GM18520 (cell line): ENCODE measurements around the gene GNB1L.
"Not testable (repeated sequence)": the region's sequence is repeated elsewhere in the genome, so short reads cannot be mapped to it uniquely, and the experiment has no call there.

ENCODE experiments used
- ATAC-seq: cut with Tn5 transposase; IDR thresholded peaks from one replicate; pipeline ENCODE4 v1.9.1; 2021; ENCODE audit not compliant: unreplicated experiment

The GNB1L gene

DNA sequence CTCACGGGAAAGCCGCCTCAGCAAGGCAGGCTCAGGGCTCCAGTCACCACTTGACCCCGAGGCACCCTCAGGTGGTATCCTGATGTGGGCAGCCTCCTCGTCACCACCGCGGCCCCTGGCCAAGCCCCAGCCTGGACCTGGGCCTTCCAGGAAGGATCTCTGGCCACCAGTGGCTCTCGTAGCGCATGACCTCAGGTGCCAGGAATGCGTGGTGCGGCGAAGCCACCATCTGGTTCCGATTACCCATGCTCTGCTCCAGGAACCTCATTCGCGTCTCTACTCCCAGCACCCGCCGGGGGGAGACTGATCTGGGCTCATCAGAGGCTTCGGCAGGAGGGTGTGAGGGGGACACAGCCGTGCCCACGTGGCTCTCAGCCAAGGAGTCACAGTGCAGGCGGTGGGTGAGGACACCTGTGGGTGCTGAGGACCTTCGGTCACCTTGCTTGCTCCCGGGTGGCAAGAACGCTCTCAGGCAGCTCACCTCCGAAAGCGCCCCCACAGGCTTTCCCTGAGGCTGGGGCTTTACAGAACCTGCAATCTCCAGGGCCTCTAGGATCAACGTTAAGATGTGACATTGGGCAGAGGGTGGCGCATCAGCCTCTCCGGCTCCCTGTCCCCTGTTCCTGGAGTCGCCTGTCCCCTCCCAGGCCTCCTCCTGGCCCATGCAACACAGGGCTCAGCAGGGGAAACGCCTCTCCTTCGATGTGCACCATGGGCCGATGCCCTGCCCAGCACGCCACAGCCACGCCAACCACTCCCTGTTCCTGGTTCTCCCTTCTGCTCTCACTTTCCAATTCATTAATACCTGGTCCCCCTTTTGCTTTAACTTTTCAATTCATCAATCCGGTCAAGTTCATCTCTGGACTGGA is 55.1 kb downstream of the GNB1L start:
- no peak for ATAC-seq

DNA sequence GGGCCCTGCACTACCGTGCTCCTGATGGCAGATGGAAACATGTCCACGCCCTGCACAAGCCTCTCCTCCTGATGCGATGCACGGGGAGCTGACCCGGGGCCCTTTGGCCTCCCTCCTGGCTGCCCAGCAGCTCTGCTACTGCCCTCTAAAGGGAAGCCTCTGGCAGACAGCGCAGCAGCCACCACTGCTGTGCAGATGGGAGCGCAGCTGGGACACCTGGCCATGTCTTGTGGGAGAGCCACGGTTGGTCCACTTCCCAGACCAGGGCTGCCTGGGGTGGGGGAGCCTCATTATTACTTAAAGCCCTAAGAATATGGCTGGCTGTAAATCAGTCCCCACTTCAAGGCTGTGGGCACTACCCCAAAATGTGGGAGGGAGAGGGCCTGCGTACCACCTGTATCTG is 55.8 kb downstream of the GNB1L start:
- ATAC-seq, result no peak

DNA sequence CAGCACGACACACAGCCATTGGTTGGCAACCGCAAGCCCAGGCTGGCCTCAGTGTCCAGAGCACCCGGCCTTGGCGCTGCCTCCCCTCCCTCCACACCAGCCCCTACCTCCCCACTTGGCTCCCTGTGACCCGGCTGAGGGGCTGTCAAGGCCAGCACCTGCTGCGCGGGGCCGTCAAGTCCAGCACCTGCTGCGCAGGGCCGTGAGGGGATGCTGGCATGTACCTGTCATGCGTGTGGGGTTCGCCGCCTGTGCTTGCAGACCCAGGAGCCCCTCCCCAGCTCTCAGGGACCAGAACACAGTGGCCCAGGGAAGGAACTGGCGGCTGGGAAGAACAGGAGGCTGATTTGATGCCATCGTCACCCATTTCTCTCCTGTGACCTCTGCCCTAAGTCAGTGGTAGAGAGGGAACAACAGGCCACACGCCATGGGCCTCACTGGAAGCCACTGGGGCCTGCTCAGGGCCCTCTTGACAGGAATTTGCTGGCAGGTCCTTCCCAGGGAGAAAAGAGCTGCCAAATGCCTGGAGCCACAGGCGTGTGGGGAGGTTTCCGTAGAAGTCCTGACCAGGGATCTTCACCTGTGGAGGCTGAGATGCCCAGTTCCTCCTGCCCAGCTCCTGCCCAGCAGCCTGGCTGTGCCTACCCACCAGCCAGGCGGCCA is 56.5 kb downstream of the GNB1L start:
- no peak for ATAC-seq

DNA sequence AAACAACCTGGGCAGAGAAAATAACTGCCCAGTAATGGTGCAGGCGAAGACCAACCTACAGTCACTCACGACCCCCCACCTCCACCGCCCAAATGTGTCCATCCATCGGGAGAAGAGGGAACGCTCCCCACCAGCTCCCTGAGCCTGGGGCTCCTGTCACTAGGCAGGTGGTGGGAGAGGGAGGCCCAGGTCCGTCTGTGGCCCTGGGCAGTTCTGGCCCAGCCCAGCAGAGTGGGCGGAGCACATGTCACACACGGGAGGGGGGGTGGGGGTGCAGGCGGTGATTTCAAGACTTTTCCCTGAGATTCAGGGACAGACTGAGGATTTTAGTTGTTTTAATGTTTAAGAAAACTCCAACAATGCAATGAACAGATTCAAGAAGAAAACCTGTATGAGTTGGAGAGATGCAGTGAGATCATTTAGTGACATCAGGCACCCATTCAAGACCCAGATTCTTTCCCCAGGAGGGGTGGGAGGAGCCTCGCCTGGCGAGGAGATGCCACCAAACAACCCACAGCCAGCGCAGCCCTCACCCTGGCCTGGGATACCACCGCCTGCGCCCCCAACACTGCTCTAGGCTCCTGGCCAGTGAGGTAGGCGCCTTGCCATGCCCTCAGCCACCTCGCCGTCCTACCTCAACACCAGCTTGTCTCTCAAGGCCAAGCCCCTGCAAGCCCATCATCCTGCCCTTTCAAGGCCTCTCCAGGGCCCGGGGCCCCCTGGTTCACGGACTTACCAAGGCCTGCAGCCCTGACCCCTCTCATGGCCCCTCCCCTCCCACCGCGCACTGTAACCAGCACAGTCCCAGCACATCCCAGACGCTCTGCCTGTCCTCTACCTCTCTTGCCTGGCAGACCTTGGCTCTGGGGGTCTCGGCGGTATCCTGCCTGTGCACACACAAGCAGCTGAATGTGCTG is 57.3 kb downstream of the GNB1L start:
- ATAC-seq, result no peak

DNA sequence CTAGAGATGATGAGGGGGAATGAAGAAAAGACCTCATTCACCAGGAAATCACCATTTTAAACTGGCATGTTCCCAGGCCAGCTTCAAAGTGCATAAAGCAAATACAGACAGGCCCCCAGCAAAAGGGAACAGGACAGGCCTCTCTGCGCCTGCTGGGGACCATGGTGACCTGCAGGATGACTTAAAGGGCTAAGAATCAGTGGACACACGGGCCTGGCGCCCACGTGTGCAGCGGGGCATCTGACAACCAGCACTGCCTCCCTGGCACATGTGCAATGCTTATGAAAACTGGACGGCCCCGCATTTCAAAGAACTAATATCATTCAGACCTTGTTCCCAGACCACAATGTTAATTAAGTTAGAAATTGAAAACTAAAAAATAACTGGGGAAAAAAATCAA is 58.5 kb downstream of the GNB1L start:
- ATAC-seq, result no peak

DNA sequence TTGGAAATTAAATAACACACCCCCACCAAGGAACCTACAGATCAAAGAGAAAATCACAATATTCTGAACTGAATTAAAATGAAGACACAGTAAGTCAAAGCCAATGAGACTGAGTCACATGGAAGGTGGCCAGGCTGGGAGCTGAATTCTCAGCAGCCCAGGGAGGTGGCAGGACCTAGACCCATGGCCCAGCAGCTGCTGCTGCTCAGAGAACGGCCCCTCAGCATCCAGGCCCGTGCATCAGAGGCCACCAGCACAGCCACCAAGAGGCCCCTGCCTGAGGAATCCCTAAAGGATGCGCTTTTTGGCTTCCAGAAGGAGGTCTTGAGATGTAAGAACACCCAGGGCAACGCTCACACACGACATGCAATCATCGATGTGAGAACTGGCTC is 59.1 kb downstream of the GNB1L start:
- no peak for ATAC-seq

DNA sequence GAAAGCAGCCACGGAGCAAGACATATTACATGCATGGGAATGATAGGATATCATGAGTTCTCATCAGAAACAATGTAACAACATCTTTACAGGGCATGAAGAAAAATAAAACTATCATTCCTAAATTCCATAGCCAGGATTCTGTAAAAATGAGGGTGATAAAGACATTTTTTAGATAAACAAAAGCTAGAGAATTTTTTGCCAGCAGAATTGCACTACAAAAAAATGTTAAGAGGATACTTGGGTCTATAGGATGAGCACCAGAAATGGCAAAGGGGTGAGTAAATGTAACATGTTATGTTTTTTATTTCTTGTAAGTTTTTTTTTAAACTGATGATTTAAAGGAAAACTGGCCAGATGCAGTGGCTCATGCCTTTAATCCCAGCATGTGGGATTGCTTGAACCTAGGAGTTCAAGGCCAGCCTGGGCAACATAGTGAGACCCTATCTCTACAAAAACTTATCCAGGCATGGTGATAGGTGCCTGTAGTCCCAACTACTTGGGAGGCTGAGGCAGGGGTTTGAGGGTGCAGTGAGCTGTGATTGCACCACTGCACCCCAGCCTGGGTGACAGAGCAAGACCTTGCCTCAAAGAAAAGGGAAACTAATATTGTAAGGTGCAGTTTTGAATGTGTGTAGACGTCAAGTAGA is 60.9 kb downstream of the GNB1L start:
- no peak for ATAC-seq

DNA sequence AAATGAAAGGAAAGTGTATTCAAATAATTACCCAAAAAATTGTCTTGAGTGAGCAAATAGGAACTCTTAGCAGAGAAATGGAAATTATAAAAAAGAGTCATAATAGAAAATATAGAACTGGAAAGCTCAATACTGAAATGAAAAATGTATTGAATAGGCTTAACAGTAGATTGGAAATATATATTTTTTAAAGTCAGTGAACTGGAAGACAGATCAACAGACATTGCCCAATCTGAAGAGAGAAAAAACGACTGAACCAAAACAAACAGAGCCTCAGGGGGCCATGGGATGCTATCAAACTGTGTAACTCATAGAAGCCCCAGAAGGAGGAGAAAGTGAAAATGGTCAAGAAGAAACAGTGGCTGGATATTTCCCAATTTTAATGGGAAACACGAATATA is 61.5 kb downstream of the GNB1L start:
- no peak for ATAC-seq

DNA sequence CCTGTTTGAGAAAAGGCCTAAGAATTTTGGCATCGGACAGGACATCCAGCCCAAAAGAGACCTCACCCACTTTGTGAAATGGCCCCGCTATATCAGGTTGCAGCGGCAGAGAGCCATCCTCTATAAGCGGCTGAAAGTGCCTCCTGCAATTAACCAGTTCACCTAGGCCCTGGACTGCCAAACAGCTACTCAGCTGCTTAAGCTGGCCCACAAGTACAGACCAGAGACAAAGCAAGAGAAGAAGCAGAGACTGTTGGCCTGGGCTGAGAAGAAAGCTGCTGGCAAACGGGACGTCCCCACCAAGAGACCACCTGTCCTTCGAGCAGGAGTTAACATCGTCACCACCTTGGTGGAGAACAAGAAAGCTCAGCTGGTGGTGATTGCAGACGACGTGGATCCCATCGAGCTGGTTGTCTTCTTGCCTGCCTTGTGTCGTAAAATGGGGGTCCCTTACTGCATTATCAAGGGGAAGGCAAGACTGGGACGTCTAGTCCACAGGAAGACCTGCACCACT is 62.2 kb downstream of the GNB1L start:
- not testable (repeated sequence) for ATAC-seq

DNA sequence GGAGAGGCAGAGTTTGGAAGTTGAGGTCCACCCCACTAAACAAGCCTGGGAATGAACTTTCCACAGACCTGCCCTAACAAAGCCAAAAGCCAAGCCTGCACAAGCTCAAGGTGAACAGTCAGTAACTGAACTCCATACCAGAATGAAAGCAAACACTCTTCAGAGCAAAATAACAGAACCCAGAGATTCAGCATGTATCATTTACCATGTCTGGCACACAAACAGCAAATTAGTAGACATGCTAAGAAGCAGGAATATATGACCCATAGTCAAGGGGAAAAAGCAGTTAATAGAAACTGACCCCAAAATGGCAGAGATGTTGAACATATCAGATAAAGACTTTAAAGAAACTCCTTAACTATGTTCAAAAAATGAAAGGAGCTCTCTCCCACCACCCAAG is 62.8 kb downstream of the GNB1L start:
- no peak for ATAC-seq

DNA sequence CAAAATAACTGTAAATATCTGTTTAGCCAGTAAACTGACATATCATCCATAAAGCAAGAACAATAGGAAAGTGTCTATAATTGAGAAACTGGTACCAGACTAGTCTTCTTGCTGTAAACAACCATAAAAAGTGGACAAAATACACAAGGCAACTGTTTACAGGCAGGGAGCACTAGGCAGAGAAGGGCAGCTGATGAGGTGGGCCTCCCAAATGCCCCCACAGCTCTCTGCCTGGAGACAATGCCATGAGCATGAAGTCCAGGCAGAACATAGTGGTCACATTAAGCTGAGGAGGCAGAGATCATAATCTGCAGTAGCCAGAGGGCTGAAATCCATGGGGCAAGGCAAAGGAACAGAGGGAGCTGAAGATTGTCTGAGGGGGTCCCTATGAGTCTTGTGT is 63.4 kb downstream of the GNB1L start:
- no peak for ATAC-seq

DNA sequence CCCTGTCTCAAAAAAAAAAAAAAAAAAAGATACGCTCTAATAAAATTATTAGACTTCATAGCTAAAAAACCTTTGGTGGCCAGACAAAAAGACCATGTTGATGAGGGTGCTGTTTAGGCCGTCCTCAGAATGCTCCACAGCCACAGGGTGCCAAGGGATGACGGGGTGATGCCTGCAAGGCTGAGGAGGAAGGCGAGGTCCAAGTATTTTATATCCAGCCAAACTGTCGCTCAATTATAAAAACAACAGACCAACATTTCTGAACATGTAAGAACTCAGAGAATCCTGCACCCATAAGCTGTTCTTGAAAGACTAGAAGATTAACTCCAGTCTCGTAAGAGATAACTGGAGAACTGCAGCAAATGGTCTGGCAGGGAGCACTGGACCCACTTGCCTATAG is 64.8 kb downstream of the GNB1L start:
- no peak for ATAC-seq

DNA sequence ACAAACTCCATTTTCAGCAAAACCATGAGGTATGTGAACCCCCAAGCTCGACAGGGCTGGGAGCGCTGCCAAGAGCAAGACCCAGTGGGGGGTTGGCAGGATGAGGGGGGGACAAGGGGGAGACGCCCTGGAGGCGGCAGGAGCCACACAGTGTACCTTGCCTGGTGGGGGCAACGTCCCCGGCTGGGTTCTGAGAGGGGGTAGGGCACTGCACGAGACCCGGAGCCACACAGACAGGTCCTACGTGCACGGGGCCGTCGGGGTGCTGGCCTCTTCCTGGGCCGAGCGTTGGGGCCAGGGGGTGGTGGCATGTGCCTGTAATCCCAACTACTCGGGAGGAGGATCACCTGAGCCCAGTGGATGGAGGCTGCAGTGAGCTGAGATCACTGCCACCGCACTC is 65.3 kb downstream of the GNB1L start:
- ATAC-seq, result no peak

DNA sequence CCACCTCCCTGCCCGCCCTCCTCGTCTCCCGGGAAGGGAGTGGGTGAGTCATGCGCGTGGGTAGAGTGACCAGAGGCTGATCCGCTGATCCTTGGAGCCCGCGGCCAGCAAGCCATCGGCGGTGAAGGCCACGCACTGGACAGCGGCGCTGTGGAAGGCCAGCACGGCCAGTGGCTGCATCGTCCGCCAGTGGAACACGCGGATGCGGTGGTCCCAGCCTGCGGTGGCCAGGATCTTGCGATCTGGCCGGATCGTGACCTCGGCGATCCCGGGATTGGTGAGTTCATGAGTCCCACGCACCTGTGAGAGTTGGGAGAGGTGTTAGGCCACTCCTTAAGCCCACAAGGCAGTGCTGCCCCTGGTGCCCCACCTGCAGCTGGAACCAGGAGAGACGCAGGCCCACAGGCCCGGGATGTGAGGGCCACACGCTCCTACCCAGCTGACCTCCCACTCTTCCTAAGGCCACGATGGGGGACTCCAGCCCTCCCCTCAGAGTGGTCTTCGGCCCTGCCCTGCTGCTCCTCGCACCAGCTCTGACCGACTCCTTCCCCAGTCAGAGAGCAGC is 65.9 kb downstream of the GNB1L start:
- no peak for ATAC-seq

DNA sequence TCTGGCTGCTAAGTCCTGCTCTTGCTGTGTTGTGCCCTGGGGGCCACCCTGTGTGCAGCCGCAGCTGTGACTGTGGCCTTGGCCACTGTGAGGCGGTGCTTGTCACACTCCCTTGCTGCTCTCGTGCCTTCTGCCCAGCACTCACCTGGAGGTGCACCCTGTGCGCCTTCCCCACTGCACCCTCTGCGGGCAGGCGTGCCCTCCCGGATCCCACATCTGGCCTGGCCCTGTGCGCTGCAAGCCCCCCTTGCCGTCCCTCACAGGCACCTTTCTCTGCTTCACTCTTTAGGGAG is 66.9 kb downstream of the GNB1L start:
- ATAC-seq, result no peak

DNA sequence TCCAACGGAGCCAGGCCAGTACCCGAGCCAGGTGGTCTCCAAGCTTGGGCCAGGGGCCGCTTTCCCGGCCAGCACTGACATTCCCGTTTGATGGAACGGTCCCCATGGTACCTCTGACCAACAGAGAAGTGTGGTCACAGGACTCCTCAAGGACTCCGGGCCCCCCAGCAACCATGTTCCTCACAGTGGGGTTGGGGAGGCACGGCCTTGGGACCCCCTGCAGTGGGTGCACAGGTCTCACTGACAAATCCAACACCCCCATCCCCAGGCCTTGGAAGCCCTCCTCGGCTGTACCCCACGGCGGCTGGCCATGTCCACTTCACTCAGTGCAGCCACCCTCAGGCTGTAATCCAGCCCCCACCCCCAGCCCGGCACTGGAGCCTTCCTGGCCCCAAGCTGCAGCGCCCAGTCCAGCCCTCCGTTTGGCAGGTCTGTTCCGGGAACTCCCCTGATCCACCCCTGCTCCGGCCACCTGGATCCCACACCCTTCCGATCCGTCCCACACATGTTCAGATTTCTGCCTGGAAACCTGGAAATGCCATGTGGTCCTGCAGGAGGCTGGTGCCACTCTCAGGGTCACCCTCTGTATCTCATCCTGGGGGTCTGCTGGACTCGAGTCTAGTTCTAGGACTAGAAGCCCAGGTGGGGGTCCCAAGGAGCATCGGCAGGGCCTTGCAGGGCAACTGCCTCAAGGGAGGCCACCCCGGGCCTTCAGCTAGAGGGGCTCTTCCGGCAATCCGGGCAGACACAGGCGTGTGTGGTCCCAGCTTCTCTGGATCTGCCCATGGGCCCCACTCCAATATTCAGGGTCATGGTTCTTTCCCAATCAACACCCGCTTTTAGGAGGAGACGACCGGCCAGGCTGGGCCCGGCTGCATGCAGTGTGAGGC is 67.5 kb downstream of the GNB1L start:
- ATAC-seq, result no peak

DNA sequence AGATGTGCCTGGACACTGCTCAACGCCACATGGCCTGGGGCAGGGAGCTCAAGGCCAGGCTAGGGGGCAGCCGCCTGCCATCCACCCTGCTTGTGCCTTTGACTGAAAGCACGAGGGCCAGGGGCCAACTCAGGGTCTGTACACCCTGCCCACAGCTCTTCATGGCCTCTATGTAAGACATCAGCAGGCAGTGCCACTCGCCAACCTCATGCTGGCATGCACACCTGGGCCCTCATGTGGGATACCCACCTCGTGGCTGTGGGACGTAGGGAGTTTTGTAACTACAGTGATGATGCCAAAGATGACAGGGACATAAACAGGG is 68.4 kb downstream of the GNB1L start:
- ATAC-seq, result no peak

DNA sequence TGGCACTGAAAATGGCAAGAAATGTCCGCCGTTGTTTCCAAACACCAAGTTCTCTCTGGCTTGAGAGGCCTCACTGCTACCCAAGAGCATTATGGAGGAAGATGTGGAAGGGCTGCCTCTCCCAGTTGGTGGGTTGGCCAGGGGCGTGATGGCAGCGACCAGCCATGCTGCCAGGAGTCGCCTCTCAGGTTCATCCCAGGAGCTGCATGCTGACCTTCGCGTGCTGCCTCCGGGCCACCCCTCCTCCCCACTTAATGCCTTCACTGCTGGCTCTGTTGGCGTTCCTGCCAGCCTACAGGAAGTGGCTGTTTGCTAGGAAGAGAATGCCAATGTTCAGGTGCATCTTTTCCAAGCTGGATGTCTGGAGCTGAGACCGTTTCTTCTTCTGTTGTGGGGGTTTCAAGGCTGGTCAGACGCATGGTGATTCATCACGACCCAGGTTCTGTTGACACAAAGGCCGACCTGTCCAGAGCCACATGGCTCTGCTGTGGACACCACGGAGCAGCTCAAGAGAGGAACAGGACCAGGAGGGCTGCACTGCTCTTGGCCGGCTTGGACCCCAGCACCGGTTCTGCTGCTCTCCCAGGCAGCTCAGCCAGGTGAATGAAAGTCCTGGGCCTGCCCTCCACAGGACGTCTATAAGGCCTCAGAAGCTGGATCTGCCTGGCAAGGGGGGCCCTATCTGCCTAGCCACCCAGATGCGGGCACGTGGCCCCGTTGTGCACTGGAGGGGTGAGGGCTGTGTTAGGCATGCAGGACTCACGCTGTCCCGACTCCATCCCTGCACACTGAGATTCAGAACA is 69.0 kb downstream of the GNB1L start:
- no peak for ATAC-seq
